PC-3 (cell line): ENCODE data around the gene PSTPIP2.

Experiments
- EZH2 ChIP-seq: fragments of 300-600 bp; sonication (generic); IDR thresholded peaks from one replicate; pipeline ENCODE4 v1.6.1; 2017; ENCODE audit warnings: antibody characterized with exemption, mild to moderate bottlenecking, low read length; ENCODE audit not compliant: unreplicated experiment
- TF ChIP-seq, protein P1 (sequence below): fragments of 300-600 bp; sonication (generic); conservative IDR thresholded peaks from 2 replicates; pipeline ENCODE4 v1.5.1; 2017; ENCODE audit warnings: antibody characterized with exemption, low read depth, mild to moderate bottlenecking, low read length

DNA sequence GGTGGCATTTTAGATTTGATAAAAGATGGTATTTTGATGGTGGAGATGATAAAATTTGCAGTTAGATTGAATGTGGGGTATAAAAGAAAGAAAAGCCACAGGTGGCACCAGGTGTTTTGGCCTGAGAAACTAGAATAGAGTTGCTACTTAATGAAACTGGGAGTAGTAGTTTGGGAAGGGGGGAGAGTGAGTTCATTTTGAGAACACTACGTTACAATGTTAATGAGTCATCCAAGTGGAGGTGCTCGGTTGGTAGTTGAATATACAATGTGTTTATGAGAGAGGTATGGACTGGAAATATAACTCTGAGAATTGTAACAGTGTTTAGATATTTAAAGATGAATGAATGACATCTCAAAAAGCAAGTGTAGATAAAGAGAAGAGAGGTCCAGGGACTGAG lies 131.3 kb downstream of the PSTPIP2 start:
- TF ChIP-seq, protein P1, sequence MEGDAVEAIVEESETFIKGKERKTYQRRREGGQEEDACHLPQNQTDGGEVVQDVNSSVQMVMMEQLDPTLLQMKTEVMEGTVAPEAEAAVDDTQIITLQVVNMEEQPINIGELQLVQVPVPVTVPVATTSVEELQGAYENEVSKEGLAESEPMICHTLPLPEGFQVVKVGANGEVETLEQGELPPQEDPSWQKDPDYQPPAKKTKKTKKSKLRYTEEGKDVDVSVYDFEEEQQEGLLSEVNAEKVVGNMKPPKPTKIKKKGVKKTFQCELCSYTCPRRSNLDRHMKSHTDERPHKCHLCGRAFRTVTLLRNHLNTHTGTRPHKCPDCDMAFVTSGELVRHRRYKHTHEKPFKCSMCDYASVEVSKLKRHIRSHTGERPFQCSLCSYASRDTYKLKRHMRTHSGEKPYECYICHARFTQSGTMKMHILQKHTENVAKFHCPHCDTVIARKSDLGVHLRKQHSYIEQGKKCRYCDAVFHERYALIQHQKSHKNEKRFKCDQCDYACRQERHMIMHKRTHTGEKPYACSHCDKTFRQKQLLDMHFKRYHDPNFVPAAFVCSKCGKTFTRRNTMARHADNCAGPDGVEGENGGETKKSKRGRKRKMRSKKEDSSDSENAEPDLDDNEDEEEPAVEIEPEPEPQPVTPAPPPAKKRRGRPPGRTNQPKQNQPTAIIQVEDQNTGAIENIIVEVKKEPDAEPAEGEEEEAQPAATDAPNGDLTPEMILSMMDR = no peak
- TF ChIP-seq EZH2 = no peak
